Measurements from ENCODE around the gene TMPRSS4.

The TMPRSS4 gene

GRCh38 chr11:118065384-118065783, 11.5 kb upstream of the TMPRSS4 start:
- H3K4me3 ChIP-seq (ENCODE audit: low read depth, low read length) = no peak overlapping the region
- ChIA-PET POLR2A (no interaction called here), CTCF (no interaction called here)
- no peak for TF ChIP-seq CTCF (IDR thresholded peaks at IDR 0.05; ENCODE audit: insufficient read depth, low read length, missing control alignments)
- no peak for DNase-seq (ENCODE audit: low read depth, low spot score)

- ChIA-PET CTCF (no interaction called here), POLR2A (no interaction called here)
- no peak overlapping the region for H3K4me3 ChIP-seq (ENCODE audit: low read depth, low read length)
- TF ChIP-seq CTCF (IDR thresholded peaks at IDR 0.05; ENCODE audit: insufficient read depth, low read length, missing control alignments) = no peak
- no peak for DNase-seq (ENCODE audit: low read depth, low spot score)
Measured at GRCh38 chr11:118067006-118067405, 9.9 kb upstream of the TMPRSS4 start.

GRCh38 chr11:118068206-118068944, 8.5 kb upstream of the TMPRSS4 start:
- ChIA-PET POLR2A (no interaction called here), CTCF (no interaction called here)
- no peak for DNase-seq (ENCODE audit: low read depth, low spot score)
- no peak for TF ChIP-seq CTCF (IDR thresholded peaks at IDR 0.05; ENCODE audit: insufficient read depth, low read length, missing control alignments)
- H3K4me3 ChIP-seq (ENCODE audit: low read depth, low read length) = no peak overlapping the region

GRCh38 chr11:118068945-118069612, 7.8 kb upstream of the TMPRSS4 start:
- CTCF ChIA-PET = no interaction called here
- POLR2A ChIA-PET = no interaction called here

GRCh38 chr11:118071416-118072030, 5.4 kb upstream of the TMPRSS4 start:
- CTCF ChIA-PET = interaction anchor here (1.0 to 2.1 kb wide), 3 partner anchors 12 to 18 kb away, joined by 3 to 10 read pairs (median 4); no protein-coding TSS in a partner anchor
- no peak for TF ChIP-seq CTCF (IDR thresholded peaks at IDR 0.05; ENCODE audit: insufficient read depth, low read length, missing control alignments)
- POLR2A ChIA-PET = no interaction called here

More at GRCh38 chr11:118068945-118069612, 7.8 kb upstream of the TMPRSS4 start:
- TF ChIP-seq CTCF (IDR thresholded peaks at IDR 0.05; ENCODE audit: insufficient read depth, low read length, missing control alignments) = no peak
- no peak overlapping the region for H3K4me3 ChIP-seq (ENCODE audit: low read depth, low read length)
- no peak for DNase-seq (ENCODE audit: low read depth, low spot score)

GRCh38 chr11:118073554-118073953, 3.3 kb upstream of the TMPRSS4 start:
- DNase-seq (ENCODE audit: low read depth, low spot score) = no peak
- H3K4me3 ChIP-seq (ENCODE audit: low read depth, low read length) = no peak overlapping the region
- ChIA-PET CTCF (interaction anchor here (0.9 kb wide), 1 partner anchor 20 kb away, joined by 3 read pairs; no protein-coding TSS in a partner anchor), POLR2A (no interaction called here)
- no peak for TF ChIP-seq CTCF (IDR thresholded peaks at IDR 0.05; ENCODE audit: insufficient read depth, low read length, missing control alignments)

More at GRCh38 chr11:118071416-118072030, 5.4 kb upstream of the TMPRSS4 start:
- H3K4me3 ChIP-seq (ENCODE audit: low read depth, low read length) = no peak overlapping the region
- no peak for DNase-seq (ENCODE audit: low read depth, low spot score)

All from AG04449 (cell line).